Measurements from ENCODE around the gene UPF3A.
A peak's percentile ranks its signal among the peaks of the same experiment; 100 is the strongest.

UPF3A gene

DNA sequence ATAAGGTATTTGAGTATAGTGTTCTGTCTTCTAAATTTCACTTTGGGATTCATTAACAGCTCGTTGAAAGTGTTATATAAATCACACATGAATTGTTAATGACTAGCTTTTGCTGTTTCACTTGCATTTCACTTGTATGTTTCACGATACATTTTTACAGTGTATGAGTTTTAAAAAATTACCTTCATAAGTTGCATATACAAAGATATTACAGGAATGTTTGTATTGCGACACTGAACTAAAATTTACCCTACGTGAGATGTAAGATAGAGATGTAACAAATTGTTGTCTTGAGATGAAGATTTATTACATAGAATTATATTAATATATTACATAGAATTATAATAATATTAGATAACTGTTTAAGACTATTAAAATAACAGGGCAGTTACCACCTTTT lies 45.2 kb upstream of the UPF3A start:
- Mint-ChIP-seq H3K4me3 (peak overlapping the region; percentile 94), H3K4me1 (peaks cover 21% of the 10 kb centered on the region), H3K27me3 (ENCODE audit: low read depth, poor library complexity) (peaks cover 20% of the 10 kb centered on the region), H3K36me3 (ENCODE audit: low read depth) (peaks cover 36% of the 10 kb centered on the region), H3K27ac (no peak overlapping the region), H3K9me3 (peaks cover 10% of the 10 kb centered on the region)
- DNase-seq, result no peak
- TF ChIP-seq, protein P1, sequence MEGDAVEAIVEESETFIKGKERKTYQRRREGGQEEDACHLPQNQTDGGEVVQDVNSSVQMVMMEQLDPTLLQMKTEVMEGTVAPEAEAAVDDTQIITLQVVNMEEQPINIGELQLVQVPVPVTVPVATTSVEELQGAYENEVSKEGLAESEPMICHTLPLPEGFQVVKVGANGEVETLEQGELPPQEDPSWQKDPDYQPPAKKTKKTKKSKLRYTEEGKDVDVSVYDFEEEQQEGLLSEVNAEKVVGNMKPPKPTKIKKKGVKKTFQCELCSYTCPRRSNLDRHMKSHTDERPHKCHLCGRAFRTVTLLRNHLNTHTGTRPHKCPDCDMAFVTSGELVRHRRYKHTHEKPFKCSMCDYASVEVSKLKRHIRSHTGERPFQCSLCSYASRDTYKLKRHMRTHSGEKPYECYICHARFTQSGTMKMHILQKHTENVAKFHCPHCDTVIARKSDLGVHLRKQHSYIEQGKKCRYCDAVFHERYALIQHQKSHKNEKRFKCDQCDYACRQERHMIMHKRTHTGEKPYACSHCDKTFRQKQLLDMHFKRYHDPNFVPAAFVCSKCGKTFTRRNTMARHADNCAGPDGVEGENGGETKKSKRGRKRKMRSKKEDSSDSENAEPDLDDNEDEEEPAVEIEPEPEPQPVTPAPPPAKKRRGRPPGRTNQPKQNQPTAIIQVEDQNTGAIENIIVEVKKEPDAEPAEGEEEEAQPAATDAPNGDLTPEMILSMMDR (IDR thresholded peaks at IDR 0.05), result no peak

GRCh38 chr13:114237415-114238112 lies 43.8 kb upstream of the UPF3A start:
- no peak for DNase-seq
- TF ChIP-seq, protein P1 (IDR thresholded peaks at IDR 0.05), result no peak
- H3K4me3 Mint-ChIP-seq, result peak overlapping the region; percentile 53
- peak overlapping the region; percentile 18 for H3K27ac Mint-ChIP-seq
- peaks cover 10% of the 10 kb centered on the region for H3K9me3 Mint-ChIP-seq
- peaks cover 47% of the 10 kb centered on the region for H3K36me3 Mint-ChIP-seq (ENCODE audit: low read depth)
- peaks cover 7% of the 10 kb centered on the region for H3K27me3 Mint-ChIP-seq (ENCODE audit: low read depth, poor library complexity)
- H3K4me1 Mint-ChIP-seq, result peaks cover 21% of the 10 kb centered on the region

DNA sequence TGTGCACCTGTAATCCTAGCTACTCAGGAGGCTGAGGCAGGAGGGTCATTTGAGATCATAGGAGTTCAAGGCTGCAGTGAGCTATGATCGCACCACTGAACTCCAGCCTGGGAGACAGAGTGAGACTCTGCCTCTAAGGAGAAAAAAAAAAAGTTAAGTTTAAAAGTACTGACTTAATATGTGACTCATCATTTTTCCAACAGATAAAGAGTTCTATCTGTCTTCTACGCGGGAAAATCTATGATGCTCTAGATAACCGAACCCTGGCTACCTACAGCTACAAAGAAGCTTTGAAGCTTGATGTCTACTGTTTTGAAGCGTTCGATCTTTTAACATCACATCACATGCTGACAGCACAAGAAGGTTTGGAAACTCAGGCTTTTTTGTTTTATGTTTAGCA lies 39.5 kb upstream of the UPF3A start:
- Mint-ChIP-seq H3K27ac (no peak overlapping the region), H3K27me3 (ENCODE audit: low read depth, poor library complexity) (peaks cover 3% of the 10 kb centered on the region), H3K4me1 (peaks cover 5% of the 10 kb centered on the region), H3K4me3 (no peak overlapping the region), H3K36me3 (ENCODE audit: low read depth) (peaks cover 85% of the 10 kb centered on the region), H3K9me3 (no peaks in the 10 kb centered on the region)
- TF ChIP-seq, protein P1 (IDR thresholded peaks at IDR 0.05), result no peak
- DNase-seq, result no peak

GRCh38 chr13:114243971-114244370 lies 37.4 kb upstream of the UPF3A start:
- no peak for DNase-seq
- TF ChIP-seq, protein P1 (IDR thresholded peaks at IDR 0.05), result no peak
- Mint-ChIP-seq H3K27me3 (ENCODE audit: low read depth, poor library complexity) (no peaks in the 10 kb centered on the region), H3K4me1 (no peaks in the 10 kb centered on the region), H3K36me3 (ENCODE audit: low read depth) (peaks cover 89% of the 10 kb centered on the region), H3K4me3 (no peak overlapping the region), H3K27ac (no peak overlapping the region), H3K9me3 (no peaks in the 10 kb centered on the region)

- Mint-ChIP-seq H3K27ac (no peak overlapping the region), H3K4me3 (no peak overlapping the region), H3K9me3 (no peaks in the 10 kb centered on the region), H3K27me3 (ENCODE audit: low read depth, poor library complexity) (no peaks in the 10 kb centered on the region), H3K4me1 (no peaks in the 10 kb centered on the region), H3K36me3 (ENCODE audit: low read depth) (peaks cover 85% of the 10 kb centered on the region)
- TF ChIP-seq, protein P1 (IDR thresholded peaks at IDR 0.05), result no peak
- DNase-seq, result no peak
These were observed 36.8 kb upstream of the UPF3A start for GRCh38 chr13:114244637-114245036.

GRCh38 chr13:114248011-114248410 lies 33.4 kb upstream of the UPF3A start:
- H3K9me3 Mint-ChIP-seq, result no peaks in the 10 kb centered on the region
- no peak overlapping the region for H3K4me3 Mint-ChIP-seq
- no peak overlapping the region for H3K27ac Mint-ChIP-seq
- peaks cover 85% of the 10 kb centered on the region for H3K36me3 Mint-ChIP-seq (ENCODE audit: low read depth)
- no peaks in the 10 kb centered on the region for H3K27me3 Mint-ChIP-seq (ENCODE audit: low read depth, poor library complexity)
- TF ChIP-seq, protein P1 (IDR thresholded peaks at IDR 0.05), result no peak
- H3K4me1 Mint-ChIP-seq, result no peaks in the 10 kb centered on the region
- no peak for DNase-seq

Data from nephron progenitor cell (in vitro differentiated cells).